PFSK-1 (cell line): ENCODE results near the gene TTC38.

Experiments
- POLR2AphosphoS5 ChIP-seq: IDR thresholded peaks from 2 replicates; pipeline ENCODE4 v1.6.1; 2012; ENCODE audit warnings: low read depth, mild to moderate bottlenecking, control low read depth, low read length, moderate library complexity
- SIN3A ChIP-seq: IDR thresholded peaks from 2 replicates; pipeline ENCODE4 v1.6.1; 2012; ENCODE audit warnings: mild to moderate bottlenecking, low read length, moderate library complexity, borderline replicate concordance; ENCODE audit not compliant: insufficient read depth
- TAF1 ChIP-seq: IDR thresholded peaks from 2 replicates; pipeline ENCODE4 v1.6.1; 2012; ENCODE audit warnings: low read length, control low read depth, borderline replicate concordance; ENCODE audit not compliant: insufficient read depth
- TF ChIP-seq, protein P1 (sequence below), 2 experiments: IDR thresholded peaks; 2 replicates each; pipeline versions ENCODE4 v1.6.1 to v1.8.0; 2011 to 2012; ENCODE audit warnings: low read depth in 2 of 2, low read length in 2 of 2, control low read depth in 1 of 2, inconsistent platforms in 1 of 2, mild to moderate bottlenecking in 1 of 2, moderate library complexity in 1 of 2; ENCODE audit not compliant: insufficient read depth in 1 of 2

DNA sequence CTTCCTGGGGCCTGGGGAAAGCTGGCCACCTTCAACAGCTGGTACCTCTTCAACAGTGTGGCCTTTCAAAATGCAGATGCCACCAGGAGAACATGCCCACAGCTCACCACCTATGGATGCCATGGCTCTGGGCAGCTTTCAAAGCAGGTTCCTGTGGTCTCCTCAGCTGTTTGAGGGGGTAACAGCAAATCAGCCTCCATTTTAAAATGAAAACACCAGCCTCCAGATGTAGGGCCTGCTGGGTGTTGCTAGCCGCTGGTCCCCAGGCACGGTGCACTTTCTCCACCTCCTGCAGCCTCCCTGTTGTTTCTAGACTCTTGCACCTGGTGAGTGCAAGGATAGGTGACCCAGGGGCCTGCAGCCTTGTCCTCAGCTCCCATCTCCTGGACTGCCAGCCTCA is 27.7 kb upstream of the TTC38 start:
- TF ChIP-seq POLR2AphosphoS5, result no peak
- TF ChIP-seq, protein P1, sequence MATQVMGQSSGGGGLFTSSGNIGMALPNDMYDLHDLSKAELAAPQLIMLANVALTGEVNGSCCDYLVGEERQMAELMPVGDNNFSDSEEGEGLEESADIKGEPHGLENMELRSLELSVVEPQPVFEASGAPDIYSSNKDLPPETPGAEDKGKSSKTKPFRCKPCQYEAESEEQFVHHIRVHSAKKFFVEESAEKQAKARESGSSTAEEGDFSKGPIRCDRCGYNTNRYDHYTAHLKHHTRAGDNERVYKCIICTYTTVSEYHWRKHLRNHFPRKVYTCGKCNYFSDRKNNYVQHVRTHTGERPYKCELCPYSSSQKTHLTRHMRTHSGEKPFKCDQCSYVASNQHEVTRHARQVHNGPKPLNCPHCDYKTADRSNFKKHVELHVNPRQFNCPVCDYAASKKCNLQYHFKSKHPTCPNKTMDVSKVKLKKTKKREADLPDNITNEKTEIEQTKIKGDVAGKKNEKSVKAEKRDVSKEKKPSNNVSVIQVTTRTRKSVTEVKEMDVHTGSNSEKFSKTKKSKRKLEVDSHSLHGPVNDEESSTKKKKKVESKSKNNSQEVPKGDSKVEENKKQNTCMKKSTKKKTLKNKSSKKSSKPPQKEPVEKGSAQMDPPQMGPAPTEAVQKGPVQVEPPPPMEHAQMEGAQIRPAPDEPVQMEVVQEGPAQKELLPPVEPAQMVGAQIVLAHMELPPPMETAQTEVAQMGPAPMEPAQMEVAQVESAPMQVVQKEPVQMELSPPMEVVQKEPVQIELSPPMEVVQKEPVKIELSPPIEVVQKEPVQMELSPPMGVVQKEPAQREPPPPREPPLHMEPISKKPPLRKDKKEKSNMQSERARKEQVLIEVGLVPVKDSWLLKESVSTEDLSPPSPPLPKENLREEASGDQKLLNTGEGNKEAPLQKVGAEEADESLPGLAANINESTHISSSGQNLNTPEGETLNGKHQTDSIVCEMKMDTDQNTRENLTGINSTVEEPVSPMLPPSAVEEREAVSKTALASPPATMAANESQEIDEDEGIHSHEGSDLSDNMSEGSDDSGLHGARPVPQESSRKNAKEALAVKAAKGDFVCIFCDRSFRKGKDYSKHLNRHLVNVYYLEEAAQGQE (IDR thresholded peaks at IDR 0.05; ENCODE audit: insufficient read depth in 1 of 2, low read depth in 2 of 2, low read length in 2 of 2), result no peak
- TF ChIP-seq TAF1, result no peak
- TF ChIP-seq SIN3A, result no peak
